Stimulated activated CD4-positive, alpha-beta T cell treated with anti-CD3 and anti-CD28 coated beads, Interleukin-4, amount 100 ng/mL, for 1 hour (primary cell): ENCODE measurements around the gene DCTPP1.
A peak's percentile ranks its signal among the peaks of the same experiment; 100 is the strongest.
"Not testable (repeated sequence)": the region's sequence is repeated elsewhere in the genome, so short reads cannot be mapped to it uniquely, and the experiment has no call there.

Source experiments
- DNase-seq: peaks from one replicate; pipeline ENCODE4 v3.0.0-alpha.2; 2020

Gene DCTPP1

DNA sequence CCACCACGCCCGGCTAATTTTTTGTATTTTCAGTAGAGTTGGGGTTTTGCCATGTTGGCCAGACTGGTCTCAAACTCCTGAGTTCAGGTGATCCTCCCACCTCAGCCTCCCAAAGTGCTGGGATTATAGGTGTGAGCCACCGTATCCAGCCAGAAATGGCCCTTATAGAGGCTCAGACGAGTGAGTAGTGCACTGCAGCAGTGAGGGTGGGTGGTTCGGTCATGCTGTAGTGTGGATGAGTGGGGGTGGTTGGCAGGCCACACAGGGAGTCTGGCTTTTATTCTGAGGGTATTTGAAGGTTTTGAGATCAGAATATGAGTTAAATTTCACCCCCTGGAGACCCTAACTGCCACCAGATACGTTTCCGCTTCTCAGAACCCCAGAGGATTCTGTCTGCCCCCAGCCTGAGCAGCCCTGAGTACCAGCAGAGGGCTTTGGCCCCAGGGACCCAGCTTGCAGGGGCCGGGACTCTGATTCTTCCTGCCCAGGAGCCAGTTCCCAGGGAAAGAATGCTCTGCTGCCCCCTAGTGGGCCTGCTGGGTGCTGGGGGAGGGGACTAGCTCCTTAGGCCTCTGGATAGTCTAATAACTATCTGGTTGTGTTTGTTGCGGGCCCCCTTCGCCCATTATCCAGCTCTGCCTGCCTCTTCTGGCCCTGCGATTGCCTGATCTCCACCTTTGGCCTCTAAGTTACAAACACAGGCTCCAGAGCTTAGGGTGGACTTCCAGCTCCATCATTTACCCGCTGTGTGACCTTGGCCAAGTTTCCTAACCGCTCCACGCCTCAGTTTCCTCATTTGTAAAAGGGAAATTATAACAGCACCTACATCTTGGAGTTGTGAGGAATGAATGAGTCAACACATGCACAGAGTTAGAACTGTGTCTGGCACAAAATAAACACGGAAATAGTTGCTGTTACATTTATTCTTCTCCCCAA, 20.4 kb downstream of the DCTPP1 start:
- DNase-seq, result peak; percentile 92

GRCh38 chr16:30407804-30408534, 21.9 kb downstream of the DCTPP1 start:
- no peak for DNase-seq

GRCh38 chr16:30407102-30407803, 22.6 kb downstream of the DCTPP1 start, which contains the start of gene ZNF771:
Gene ZNF771, plus strand, starts transcription at chr16:30407606. Its CDS starts 448 bp downstream, at chr16:30408054.
- DNase-seq, result peak; percentile 93

DNA sequence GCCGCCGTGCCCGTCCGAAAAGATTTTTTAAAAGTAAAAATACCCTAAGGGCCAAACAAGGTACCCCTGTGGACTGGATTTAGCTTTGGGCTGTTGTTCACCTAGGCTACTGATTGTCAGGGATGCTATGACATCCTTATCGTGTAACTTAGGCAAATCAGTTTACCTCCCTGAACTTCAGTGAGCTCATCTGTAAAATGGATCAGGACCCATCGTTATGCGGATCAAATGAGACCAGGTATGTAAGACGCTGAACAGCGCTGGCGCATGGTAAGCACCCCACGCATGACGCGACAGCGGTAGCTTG, 23.1 kb downstream of the DCTPP1 start:
- no peak for DNase-seq

DNA sequence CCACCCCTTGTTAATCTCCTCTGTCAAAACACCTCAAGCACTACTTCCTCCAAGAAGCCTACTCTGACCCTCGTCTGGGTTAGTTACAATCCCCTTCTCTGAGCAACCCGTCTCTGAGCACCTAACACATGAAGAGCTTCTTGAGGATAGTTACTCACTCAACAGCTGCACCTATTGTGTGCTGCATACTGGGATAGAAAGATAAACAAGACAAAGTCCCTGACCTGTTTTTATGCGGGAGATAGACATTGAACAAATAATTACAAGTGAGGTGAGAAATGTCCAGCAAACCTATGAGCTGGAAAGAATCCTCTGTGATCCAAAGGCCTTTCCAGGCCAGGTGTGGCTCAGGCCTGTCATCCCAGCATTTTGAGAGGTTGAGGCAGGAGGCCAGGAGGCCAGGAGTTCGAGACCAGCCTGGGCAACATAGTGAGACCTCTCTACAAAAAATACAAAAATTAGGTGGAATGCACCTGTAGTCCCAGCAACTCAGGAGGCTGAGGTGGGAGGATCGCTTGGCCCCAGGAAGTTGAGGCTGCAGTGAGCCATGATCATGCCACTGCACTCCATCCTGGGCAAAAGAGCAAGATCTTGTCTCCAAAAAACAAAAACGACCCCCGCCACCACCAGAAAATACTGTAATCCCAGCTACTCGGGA, 27.9 kb downstream of the DCTPP1 start:
- DNase-seq, result no peak

DNA sequence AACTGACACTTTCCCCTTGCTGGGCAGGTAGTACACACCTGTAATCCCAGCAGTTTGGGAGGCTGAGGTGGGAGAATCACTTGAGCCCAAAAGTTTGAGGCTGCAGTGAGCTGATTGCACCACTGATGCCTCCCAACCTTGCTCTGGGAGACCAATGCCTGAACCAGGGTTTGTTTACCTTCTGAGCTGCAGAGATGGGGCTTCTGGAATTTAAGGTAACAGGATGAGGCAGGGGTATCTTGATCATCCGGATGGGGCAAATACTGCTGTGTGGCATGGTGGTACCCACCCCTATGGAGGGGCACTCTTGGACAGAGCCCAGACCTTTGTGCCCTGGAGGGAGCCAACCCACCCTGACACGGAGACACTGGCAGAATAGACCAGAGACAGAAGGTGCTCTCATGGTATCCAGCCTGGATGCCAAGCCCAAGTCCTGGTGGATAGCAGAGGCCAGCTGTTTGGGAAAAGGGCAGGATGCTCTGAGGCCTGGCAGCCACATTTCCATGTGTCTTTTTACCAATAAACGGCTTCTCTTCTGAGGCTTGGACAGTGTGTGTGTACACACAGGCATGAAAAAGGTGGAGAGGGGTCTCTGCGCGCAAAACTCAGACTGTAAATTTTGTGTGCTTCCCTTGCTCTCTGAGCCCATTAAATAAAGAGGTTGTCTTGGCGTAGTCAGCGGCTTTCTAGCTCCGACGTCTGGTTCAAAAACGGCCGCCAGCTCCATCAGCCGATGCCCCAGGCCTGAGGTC, 30.2 kb downstream of the DCTPP1 start:
- DNase-seq, result no peak

DNA sequence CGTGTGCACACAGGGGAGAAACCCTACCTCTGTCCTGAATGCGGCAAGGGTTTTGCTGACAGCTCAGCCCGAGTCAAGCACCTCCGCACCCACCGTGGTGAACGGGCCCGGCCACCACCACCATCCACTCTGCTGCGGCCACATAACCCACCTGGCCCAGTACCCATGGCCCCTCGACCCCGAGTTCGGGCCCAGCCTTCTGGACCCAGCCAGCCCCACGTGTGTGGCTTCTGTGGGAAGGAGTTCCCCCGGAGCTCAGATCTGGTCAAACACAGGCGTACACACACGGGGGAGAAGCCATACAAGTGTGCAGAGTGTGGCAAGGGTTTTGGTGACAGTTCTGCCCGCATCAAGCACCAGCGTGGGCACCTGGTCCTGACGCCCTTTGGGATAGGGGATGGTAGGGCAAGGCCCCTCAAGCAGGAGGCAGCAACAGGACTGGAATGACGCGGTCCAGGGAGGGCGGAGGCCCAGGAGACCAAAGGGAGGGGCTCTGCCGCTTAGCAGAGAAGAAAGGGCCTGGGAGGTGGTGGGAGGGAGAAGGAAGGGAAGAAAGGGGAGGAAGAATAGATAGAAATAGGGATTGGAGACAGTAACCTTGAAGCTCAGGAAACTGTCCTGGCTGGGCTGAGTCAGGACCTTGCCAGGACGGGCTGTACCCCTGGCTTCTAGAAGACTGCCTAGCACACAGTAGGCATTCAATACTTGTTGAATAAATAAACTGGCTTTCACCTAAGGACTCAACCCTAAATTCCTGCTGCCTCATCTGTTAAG, 31.0 kb downstream of the DCTPP1 start:
- DNase-seq, result no peak

DNA sequence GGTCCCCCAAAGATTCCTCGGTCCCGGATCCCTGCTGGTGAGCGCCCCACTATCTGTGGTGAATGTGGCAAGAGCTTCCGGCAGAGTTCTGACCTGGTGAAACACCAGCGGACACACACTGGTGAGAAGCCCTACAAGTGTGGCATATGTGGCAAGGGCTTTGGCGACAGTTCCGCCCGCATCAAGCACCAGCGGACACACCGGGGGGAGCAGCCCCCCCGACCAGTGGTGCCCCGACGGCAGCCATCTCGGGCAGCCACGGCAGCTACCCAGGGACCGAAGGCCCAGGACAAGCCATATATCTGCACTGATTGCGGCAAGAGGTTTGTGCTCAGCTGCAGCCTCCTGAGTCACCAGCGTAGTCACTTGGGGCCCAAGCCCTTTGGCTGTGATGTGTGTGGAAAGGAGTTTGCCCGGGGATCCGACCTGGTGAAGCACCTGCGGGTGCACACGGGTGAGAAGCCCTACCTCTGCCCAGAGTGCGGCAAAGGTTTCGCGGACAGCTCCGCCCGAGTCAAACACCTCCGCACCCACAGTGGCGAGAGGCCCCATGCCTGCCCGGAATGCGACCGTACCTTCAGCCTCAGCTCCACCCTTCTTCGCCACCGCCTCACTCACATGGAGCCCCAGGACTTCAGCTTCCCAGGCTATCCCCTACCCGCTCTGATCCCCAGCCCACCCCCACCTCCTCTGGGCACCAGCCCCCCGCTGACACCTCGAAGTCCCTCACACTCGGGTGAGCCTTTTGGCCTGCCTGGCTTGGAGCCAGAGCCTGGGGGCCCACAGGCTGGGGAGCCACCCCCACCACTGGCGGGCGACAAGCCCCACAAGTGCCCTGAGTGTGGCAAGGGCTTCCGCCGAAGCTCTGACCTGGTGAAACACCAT, 31.8 kb downstream of the DCTPP1 start:
- no peak for DNase-seq

GRCh38 chr16:30397056-30397455, 32.8 kb downstream of the DCTPP1 start:
- DNase-seq, result no peak

- DNase-seq, result not testable (repeated sequence)
Measured at GRCh38 chr16:30396627-30397026, 33.2 kb downstream of the DCTPP1 start.

DNA sequence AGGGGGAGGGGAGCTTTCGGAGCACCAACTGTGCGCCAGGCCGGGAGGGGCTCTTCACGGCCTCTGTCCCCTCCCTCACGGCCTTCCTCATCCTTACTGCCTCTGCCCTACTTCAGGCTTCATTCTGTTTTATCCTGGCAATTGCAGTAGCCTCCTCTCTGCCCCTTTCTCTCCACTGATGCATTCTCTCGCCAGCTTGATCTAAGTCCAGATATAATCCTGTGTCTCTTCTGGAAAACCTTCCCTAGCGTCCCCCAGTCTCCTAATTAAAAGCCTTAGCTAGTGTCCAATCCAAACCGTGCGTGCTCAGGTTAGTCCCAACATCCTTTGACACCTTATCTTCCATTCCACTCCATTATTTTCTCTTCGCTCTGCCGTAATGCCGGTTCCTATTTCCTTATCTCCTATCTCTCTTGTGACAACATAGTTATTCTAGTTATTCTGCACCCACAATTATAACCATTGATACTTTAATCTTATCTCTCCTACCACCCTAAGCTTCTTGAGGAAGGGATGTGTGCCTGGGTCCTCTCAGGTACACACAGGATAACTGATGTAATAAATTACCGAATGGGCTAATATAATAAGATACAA, 33.7 kb downstream of the DCTPP1 start:
- no peak for DNase-seq

DNA sequence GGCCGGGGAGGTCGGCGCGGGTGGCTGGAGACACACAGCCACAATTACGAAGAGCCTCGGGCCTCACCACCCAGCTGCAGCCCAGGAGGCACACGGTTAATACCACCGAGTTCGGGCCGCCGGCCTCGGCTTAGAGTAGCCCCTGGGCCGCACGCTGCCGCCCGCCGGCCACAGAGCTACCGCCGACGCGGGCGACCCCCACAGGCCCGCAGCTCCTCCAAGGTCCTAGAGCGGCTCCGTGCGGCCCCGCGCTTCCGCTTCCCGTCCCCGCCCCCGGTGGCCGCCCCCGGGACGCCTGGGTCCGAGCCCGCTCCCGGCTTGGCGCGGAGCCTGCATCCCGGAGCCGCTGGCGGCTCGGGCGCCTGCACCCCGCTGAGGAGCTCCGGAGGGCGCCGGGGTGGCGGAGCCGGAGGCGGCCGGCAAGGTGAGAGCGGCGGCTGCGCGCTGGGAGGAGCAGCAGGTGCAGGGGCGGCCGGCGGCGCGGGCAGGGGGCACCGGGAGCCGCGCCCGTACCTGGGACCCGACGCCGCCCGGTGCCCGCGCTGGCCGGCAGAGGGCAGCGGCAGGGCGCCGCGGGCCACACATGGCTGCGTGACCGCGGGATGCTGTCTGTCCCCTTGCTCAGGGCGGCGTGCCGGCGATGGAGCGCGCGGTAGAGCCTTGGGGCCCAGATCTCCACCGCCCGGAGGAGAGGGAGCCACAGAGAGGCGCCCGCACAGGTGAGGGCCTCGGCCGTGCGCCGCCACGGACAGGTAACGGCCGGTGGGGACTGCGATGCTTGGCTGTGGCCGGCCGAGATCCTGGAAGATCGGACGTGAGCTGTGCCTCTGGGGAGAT, 34.5 kb downstream of the DCTPP1 start, which contains the start of gene ZNF48:
Gene ZNF48, plus strand, starts transcription at position 266 of the 837 bp plus-strand sequence. Its CDS starts 375 bp downstream, at position 641.
- DNase-seq, result peak; percentile 72

DNA sequence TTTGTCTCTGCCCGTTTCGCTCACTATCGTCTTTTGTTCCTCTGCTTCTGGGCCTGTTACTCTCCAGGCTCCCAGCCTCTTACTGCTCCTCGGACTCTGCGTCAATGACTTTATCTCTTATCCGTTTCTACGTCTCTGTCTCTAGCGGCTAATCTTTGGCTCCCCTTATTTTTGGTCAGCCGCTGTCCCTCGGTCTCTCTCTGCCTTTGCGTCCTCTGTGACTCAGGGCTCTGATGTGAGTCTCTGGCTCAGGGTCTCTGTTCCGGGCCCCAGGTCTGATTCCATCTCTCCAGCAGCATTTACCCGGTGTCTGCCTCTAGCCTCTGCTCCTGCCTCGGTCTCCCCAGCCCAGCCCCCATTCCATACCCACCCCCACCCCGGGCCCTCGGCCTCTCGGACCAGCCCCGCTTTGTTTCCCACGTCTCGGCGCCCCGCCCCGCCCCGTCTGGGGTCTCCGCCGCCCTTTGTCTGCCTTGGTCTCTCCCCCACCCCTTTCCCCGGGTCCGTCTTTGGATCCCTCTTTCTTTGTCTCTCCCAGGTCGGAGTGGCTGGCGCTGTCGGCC, 35.2 kb downstream of the DCTPP1 start:
- DNase-seq, result no peak

GRCh38 chr16:30383521-30383920, 46.3 kb downstream of the DCTPP1 start:
- DNase-seq, result no peak

- DNase-seq, result peak; percentile 72
Measured at GRCh38 chr16:30382111-30382881, 47.5 kb downstream of the DCTPP1 start, which contains the start of gene SEPTIN1. Gene SEPTIN1, minus strand, starts transcription at chr16:30382561. Its CDS starts 19 bp downstream, at chr16:30382542.

DNA sequence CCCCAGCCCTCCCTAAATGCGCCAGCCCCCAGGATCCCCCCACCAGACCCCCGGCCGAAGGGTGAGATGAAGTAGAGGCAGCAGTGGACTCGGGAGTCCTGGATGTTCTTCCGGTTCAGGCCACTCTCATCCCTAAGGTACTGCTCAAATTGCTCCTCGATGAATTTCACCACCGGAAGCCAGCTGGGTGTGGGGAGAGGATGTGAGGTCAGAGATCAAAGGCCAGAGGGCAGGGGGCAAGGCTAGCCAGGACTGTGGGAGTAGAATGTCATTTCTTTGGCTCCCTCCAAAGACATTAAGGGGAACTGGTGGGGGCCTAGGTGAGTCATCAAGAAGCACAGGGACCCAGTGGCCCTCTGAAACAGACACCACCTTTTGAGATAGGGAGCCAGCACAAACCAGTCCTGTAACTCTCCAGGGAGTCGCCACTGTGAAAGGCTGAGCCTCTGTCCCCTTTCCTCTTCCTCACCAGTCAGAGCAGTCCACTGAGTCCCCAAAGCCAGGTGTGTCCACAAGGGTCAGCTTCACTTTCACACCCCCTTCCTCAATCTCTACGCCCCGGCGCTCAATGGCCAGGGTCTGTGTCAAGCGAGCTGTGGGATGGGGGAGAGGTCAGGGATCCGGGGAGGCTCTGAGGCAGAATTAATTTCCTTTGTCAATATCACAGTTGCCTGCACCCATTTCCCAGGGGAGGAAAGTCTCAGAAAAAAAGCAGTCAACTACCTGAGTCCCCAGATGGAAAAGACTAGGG, 48.4 kb downstream of the DCTPP1 start:
- DNase-seq, result no peak

DNA sequence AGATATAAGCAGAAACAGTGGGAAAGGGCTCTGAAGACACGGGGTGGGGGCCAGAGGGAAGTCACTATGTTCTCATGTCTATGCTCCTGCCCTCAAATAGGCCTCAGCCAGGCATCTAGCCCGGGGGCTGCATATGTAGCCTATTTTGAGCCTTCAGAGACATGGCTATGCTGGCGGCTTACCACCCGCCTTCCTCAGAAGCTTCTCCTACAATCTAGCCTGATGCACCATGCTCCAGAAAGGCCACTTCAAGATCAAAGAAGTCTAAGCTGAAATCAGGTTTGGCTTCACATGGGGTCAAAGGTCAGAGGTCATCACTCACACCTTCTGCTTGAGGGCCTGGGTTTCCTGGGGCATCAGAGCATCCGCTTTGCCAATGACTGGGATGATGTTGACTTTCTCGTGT, 49.0 kb downstream of the DCTPP1 start:
- DNase-seq, result no peak
